ENCODE measurements around the gene LIN9.
"Not testable (repeated sequence)": the region's sequence is repeated elsewhere in the genome, so short reads cannot be mapped to it uniquely, and the experiment has no call there.

Gene LIN9

DNA sequence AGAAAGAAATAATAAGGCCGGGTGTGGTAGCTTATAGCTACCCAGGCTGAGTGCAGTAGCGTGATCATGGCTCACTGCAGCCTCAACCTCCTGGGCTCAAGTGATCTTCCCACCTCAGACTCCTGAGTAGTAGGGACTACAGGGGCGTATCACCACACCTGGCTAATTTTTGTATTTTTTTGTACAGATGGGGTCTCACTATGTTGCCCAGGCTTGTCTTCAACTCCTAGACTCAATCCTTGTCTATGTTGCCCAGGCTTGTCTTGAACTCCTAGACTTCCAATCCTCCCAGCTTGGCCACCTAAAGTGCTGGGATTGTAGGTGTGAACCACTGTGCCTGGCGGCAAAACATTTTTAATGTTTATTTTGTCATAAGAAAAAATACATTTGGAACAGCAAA lies 55.0 kb downstream of the LIN9 start:
- TF ChIP-seq CTCF (IDR thresholded peaks at IDR 0.05; ENCODE audit: insufficient read depth, low read depth, low read length, missing control alignments) = no peak
- H3K4me3 ChIP-seq (ENCODE audit: low read length) = no peak overlapping the region
- DNase-seq (ENCODE audit: low read depth) = no peak

- H3K4me3 ChIP-seq (ENCODE audit: low read length); DNase-seq (ENCODE audit: low read depth): not testable (repeated sequence)
Observed at GRCh38 chr1:226252841-226253240, 56.1 kb downstream of the LIN9 start.

DNA sequence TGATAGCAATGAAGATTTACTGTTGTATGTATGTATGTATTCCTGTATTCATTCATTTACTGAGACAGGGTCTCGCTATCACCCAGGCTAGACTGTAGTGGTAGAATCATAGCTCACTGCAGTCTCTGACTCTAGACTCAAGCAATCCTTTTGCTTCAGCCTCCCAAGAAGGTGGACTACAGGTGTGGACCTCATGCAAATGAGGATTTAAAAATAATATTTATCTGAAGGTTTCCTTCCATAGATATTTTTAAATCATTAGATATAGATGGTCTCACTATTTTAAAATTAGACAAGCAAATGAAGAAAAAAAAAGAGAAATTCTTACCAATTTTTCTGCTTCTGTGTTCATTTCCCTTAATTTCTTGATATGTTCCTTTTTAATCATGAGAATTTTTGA lies 58.5 kb downstream of the LIN9 start:
- no peak for TF ChIP-seq CTCF (IDR thresholded peaks at IDR 0.05; ENCODE audit: insufficient read depth, low read depth, low read length, missing control alignments)
- DNase-seq (ENCODE audit: low read depth) = no peak
- H3K4me3 ChIP-seq (ENCODE audit: low read length) = no peak overlapping the region

DNA sequence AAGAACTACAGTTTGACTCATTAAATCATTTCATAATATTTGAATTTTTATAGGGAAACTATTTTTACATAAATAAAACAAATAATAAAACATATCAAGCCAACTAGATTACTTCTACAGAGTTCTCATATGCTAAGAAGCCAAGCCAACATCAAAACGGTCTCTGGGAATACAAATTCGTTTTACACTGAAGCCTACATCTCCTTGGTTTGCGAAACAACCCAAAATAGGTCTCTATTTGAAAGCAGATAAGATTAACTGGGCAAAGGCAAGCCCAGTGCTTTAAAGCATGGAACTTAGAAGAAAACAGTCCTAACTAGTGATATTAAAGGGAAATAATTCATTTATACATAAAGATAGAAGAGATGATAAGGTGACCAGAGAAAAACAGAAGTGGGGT lies 60.2 kb downstream of the LIN9 start:
- TF ChIP-seq CTCF (IDR thresholded peaks at IDR 0.05; ENCODE audit: insufficient read depth, low read depth, low read length, missing control alignments) = no peak
- DNase-seq (ENCODE audit: low read depth) = no peak
- H3K4me3 ChIP-seq (ENCODE audit: low read length) = no peak overlapping the region

- no peak for DNase-seq (ENCODE audit: low read depth)
- TF ChIP-seq CTCF (IDR thresholded peaks at IDR 0.05; ENCODE audit: insufficient read depth, low read depth, low read length, missing control alignments) = no peak
- H3K4me3 ChIP-seq (ENCODE audit: low read length) = no peak overlapping the region
Observed at GRCh38 chr1:226248091-226248490, 60.9 kb downstream of the LIN9 start.

- TF ChIP-seq CTCF (IDR thresholded peaks at IDR 0.05; ENCODE audit: insufficient read depth, low read depth, low read length, missing control alignments) = no peak
- no peak overlapping the region for H3K4me3 ChIP-seq (ENCODE audit: low read length)
Observed at GRCh38 chr1:226239421-226239820, 69.5 kb downstream of the LIN9 start.

DNA sequence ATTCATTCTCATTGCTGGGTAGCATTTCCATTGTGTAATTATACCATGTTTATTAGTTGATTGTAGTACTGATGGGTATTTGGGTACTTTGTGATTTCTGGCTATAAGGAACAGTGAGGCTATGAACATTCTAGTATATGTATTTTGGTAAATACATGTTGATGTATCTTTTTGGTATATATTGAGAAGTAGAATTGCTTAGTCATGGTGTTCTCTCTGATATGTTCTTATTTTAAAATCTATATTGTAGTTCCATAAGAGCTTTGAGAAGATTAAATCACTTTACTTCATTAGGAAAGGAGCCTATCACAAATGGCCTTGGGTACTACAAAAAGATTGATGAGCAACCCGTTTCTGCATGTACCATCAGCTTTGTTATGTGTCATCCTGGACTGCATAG lies 72.1 kb downstream of the LIN9 start:
- H3K4me3 ChIP-seq (ENCODE audit: low read length) = no peak overlapping the region
- no peak for DNase-seq (ENCODE audit: low read depth)
- no peak for TF ChIP-seq CTCF (IDR thresholded peaks at IDR 0.05; ENCODE audit: insufficient read depth, low read depth, low read length, missing control alignments)

More at GRCh38 chr1:226239421-226239820, 69.5 kb downstream of the LIN9 start:
- no peak for DNase-seq (ENCODE audit: low read depth)

DNA sequence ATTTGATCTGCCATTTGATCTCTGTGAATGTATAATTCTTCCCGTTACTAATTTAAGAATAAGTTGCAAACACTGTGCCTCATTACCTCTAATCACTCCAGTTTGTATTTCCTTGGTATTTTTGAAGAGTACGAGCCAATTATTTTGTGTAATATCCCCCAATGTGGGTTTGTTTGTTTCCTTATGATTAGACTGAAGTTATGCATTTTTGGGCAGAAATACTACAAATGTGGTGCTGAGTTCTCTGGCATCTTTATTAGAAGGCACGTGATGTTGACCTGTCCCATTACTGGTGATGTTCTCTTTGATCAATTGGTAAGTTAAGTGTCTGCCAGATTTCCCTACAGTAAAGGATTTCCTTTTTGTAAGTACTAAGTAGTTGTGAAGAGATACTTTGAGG lies 75.2 kb downstream of the LIN9 start:
- H3K4me3 ChIP-seq (ENCODE audit: low read length) = no peak overlapping the region
- no peak for TF ChIP-seq CTCF (IDR thresholded peaks at IDR 0.05; ENCODE audit: insufficient read depth, low read depth, low read length, missing control alignments)
- DNase-seq (ENCODE audit: low read depth) = no peak

Measured in epithelial cell of esophagus (primary cell).